Measurements from ENCODE around the gene LTBP1. TPM values are rescaled to one million over a fixed set of nuclear protein-coding genes. Genes with fewer than 3 reads are reported as not detected.

Gene LTBP1
- total and polyA plus RNA-seq, 10 of the 15 experiments (the other 5 are each of a cell fraction or from before 2014, with no cell fraction given), result 0.01 to 0.28 (median 0.12) TPM; not detected in 2

GRCh38 chr2:33212151-33212550, 265.4 kb downstream of the LTBP1 start:
- H4K20me1 ChIP-seq (ENCODE audit: control insufficient read depth, insufficient read depth), result no peaks in the 10 kb centered on the region
- DNase-seq (ENCODE audit: low read depth, low spot score), result no peak
- ATAC-seq, result no peak
- no peak for FAIRE-seq
- TF ChIP-seq SMARCA5 (IDR thresholded peaks at IDR 0.05), result no peak
- TF ChIP-seq TCF7 (IDR thresholded peaks at IDR 0.05; ENCODE audit: borderline replicate concordance), result no peak
- no peak for TF ChIP-seq SMAD5 (IDR thresholded peaks at IDR 0.05; ENCODE audit: low read depth)
- TF ChIP-seq PAX8 (IDR thresholded peaks at IDR 0.05), result no peak
- TF ChIP-seq BACH1 (IDR thresholded peaks at IDR 0.05; ENCODE audit: borderline replicate concordance), result no peak
- no peak for TF ChIP-seq POU2F2 (IDR thresholded peaks at IDR 0.05; ENCODE audit: borderline replicate concordance, low read depth, low read length)
- TF ChIP-seq, protein P1, sequence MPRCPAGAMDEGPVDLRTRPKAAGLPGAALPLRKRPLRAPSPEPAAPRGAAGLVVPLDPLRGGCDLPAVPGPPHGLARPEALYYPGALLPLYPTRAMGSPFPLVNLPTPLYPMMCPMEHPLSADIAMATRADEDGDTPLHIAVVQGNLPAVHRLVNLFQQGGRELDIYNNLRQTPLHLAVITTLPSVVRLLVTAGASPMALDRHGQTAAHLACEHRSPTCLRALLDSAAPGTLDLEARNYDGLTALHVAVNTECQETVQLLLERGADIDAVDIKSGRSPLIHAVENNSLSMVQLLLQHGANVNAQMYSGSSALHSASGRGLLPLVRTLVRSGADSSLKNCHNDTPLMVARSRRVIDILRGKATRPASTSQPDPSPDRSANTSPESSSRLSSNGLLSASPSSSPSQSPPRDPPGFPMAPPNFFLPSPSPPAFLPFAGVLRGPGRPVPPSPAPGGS (IDR thresholded peaks at IDR 0.05; ENCODE audit: borderline replicate concordance, insufficient read depth, low read depth, low read length, poor library complexity, severe bottlenecking), result no peak
- no peak for TF ChIP-seq EP300 (IDR thresholded peaks at IDR 0.05; ENCODE audit: borderline replicate concordance in 1 of 2, control insufficient read depth in 1 of 2, low read depth in 2 of 2, low read length in 2 of 2)
- no peak for TF ChIP-seq SRF (IDR thresholded peaks at IDR 0.05; ENCODE audit: low read depth in 2 of 2, low read length in 2 of 2)
- TF ChIP-seq RAD51 (IDR thresholded peaks at IDR 0.05), result no peak
- TF ChIP-seq RCOR1 (conservative IDR thresholded peaks at IDR 0.05; ENCODE audit: low read depth, low read length), result no peak
- no peak for TF ChIP-seq EED (IDR thresholded peaks at IDR 0.05; ENCODE audit: low read depth)
- TF ChIP-seq SUZ12 (IDR thresholded peaks at IDR 0.05; ENCODE audit: unreplicated experiment), result no peak
- TF ChIP-seq HDAC6 (IDR thresholded peaks at IDR 0.05; ENCODE audit: unreplicated experiment), result no peak
- TF ChIP-seq SIN3A (IDR thresholded peaks at IDR 0.05; ENCODE audit: low read depth, low read length), result no peak
- BruUV-seq (replicated peaks), result no TSS peak
- no peaks in the 10 kb centered on the region for H3K79me2 ChIP-seq (ENCODE audit: control insufficient read depth, insufficient read depth, low read length)
- 37% methylated on average over 3 of the region's 3 CpGs for WGBS (ENCODE audit: insufficient coverage, insufficient replicate concordance, low lambda C conversion rate, missing lambda C conversion rate)
- H2AFZ ChIP-seq (ENCODE audit: control insufficient read depth, low read depth, low read length), result no peak overlapping the region
- ChIA-PET SMC1A (ENCODE audit: uncharacterized antibody, unreplicated experiment) (no interaction called here), POLR2A (no interaction called here), RAD21 (ENCODE audit: unreplicated experiment) (no interaction called here), CTCF (no interaction called here)
- H3K27ac ChIP-seq (ENCODE audit: control insufficient read depth, insufficient read depth), result no peak overlapping the region
- H3K9me3 ChIP-seq (replicated peaks; ENCODE audit: control insufficient read depth, insufficient read depth, low read length), result no peaks in the 10 kb centered on the region
- no peak overlapping the region for H3K4me2 ChIP-seq (ENCODE audit: control insufficient read depth, insufficient read depth)
- intact Hi-C loops (cut with micrococcal nuclease; ENCODE audit: unreplicated experiment) (no loop called here), in situ Hi-C loops (cut with MboI) (no loop called here)
- H3K36me3 ChIP-seq (ENCODE audit: control insufficient read depth in 2 of 2, insufficient read depth in 2 of 2, low read length in 1 of 2), result no peaks in the 10 kb centered on the region
- H3K9ac ChIP-seq (ENCODE audit: control insufficient read depth, insufficient read depth, low read length), result no peak overlapping the region
- peaks cover 0 to 2% of the 10 kb centered on the region in 2 experiments; a peak in 3 of 4 replicates for H3K27me3 ChIP-seq (replicated peaks in 1 of 2; ENCODE audit: control insufficient read depth in 2 of 2, insufficient read depth in 2 of 2, low read length in 1 of 2)
- H3K4me3 ChIP-seq, result no peak overlapping the region
- no peaks in the 10 kb centered on the region for H3K4me1 ChIP-seq (ENCODE audit: control insufficient read depth, insufficient read depth, low read length)

All from GM12878 (cell line).